Activated CD4-positive, alpha-beta T cell treated with anti-CD3 and anti-CD28 coated beads for 4 hours (primary cell): ENCODE results near the gene MTG2.

Source experiments
- DNase-seq, 2 donors: peaks; one replicate each; pipeline ENCODE4 v3.0.0-alpha.2; 2020

Gene MTG2

DNA sequence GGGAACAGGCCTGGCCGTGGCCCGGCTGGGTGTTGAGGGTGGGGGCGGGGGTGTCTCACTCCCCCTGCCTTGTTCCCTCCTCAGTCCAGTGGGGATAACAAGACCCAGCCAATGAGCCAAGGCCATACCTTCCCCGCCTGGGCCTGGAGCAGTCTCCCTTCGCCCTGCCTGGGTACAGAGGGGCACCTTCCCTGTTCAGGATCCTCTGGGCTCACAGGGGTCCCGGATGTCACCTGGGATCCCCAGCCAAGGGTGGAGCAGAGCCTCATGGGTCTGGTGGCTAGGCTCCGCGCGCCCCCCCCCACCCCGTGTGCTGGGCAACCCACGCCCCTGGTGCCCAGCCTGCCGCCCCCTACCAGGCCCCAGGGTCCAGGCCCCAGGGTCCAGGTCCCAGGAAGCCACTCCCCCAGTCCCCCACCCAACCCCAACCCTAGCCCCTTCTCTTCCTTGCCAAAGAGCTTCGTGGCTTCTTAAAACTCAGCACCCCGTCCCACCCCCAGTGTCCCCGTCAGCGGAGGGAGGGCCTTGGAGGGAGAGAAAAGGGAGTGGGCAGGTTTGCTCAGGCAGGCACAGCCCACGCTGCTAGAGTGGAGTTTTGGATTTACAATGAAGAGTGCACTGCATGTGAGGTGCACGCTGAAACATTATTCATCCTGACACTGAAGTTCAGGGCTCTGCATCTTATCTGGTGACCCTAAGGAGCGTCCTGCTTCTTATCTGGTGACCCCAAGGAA lies 25.4 kb downstream of the MTG2 start:
- DNase-seq, result no peak

GRCh38 chr20:62208795-62209755 lies 26.2 kb downstream of the MTG2 start:
- no peak for DNase-seq

DNA sequence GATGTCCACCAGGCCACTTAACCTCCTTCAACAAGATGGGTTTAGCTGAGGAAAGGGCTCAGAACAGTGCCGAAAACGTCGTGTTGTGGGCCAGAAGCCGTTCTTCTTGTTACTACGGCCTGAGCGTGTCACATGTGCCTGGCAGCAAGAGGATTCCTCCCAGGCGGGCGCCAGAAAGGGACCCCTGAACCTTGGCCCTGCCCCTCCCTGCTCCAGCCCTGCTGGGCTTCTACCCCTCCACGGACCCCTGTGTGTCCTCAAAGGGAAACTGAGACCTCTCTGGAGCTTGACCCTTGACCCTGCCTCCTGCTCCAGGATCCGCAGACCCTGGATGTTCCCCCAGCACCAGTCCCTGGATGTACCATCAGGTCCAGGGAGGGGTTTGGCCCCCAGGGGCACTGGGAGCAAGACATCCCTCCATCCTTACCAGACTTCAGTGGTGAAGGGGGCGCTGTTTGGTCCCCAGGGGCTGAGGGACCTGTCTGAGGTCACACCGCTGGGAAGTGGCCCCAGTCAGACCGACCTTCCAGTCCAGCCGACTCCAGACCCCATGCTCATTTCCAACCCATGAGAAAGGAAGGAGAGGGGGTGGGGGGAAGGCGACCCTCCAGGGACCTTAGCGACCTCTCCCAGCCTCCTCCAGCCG lies 27.1 kb downstream of the MTG2 start:
- no peak for DNase-seq

DNA sequence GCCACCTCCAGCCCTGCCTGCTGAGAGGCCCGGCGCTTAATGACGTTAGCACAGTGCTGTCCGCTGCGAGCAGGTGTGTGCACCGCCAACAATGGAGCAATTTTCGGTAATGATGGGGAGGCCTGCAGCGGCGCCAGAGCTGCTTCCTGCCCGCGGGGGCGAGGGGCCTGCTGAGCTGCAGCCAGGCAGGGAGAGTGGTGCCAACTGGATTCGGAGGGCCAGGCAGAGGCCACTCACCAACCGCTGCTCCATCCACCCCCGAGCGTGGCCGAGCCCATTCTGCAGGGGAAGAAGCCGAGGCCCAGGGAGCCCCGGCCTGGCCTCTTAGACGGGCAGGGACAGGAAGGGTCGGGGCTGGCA lies 27.6 kb downstream of the MTG2 start:
- DNase-seq, result no peak

- no peak for DNase-seq
These were observed 28.4 kb downstream of the MTG2 start for GRCh38 chr20:62211216-62211615.

DNA sequence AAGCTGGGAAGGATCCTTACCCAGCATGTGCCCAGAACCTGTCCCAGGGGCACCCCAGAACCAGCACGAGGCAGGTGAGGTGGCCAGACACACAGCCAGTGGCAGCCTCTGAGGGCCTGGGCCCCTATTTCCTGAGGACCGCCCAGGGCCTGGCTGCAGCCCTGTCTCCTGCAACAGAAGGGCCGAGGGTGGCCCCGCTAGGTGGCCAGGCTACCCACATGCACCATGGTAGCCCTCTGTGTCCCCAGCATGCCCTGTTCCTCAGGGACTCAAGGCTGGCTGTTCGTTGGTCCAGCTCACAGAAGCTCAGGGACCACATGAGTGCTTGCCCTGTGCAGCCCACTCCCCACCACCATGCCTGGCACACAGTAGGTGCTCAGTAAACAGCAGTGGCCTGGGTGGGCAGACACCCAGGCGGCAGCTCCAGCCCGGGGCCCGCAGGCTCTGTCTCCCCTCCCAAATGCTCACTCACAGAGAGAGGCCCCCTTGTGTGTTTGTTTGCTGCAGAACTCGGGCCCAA lies 29.0 kb downstream of the MTG2 start:
- DNase-seq, result no peak

DNA sequence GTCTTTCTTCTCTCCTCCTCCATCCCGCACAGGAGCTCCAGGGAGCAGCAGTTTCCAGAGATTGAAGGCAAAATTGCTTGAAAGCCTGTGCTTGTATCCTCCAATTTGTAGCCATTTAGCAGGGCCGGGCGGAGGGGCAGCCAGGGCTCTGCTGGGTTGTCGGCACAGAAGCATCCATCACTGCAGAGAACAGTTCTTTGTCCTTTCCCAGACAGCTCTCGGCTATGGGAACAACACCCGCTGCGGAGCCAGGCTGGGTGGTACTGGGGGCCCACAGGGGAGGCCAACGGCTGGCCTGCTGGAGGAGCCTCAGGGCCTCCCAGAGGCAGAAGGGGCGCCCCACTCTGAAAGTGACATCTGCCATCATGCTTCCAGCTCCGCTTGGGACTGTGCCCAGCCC lies 29.5 kb downstream of the MTG2 start:
- no peak for DNase-seq

GRCh38 chr20:62214067-62214466 lies 31.2 kb downstream of the MTG2 start:
- DNase-seq, result no peak

DNA sequence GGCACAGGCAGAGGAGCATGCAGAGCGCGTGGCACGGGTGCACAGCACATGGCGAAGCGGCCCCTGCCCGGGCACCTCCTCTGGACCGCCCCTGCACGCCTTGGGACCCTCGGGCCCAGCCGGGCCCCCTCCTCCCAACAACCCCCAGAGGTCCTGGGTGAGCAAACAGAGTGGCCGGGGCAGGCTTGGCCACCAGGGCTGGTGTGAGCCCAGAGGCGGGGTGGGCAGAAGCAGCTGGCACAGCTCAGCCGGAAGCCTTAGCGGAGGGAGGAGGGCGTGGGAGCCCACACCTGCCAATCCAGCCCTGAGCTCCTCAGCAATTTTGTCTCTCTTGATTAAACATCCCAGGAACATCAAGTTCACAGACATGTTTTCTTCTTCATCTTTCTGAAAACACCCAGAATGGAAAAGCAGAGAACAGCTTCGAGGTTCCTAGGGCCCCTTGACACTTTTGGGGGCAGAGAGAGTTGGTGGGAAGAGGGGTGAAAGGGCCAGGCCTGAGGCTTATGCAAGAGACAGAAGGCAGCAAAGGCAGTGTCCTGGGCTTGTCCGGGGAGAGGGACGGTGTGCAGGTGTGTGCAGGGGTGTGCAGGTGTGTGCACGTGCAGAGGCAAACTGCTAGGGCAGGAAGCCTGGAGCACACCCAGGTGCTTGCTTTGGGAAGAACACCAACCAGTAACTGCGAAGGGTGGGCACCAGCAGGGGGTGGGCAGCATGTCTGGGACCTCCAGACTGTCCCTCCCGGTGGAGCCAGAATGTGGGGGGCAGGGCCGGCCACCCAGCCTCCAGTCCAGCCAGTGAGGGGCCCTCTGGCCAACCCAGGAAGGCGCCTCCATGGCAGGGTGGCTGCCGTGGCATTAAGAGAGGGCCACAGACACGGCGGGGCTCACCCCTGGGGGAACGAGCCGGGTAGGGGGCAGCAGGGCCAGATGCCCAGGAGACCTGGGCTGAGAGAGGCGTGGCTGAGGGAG lies 32.5 kb downstream of the MTG2 start:
- DNase-seq, result no peak

- DNase-seq, result no peak
These were observed 33.3 kb downstream of the MTG2 start for GRCh38 chr20:62215991-62216635.

DNA sequence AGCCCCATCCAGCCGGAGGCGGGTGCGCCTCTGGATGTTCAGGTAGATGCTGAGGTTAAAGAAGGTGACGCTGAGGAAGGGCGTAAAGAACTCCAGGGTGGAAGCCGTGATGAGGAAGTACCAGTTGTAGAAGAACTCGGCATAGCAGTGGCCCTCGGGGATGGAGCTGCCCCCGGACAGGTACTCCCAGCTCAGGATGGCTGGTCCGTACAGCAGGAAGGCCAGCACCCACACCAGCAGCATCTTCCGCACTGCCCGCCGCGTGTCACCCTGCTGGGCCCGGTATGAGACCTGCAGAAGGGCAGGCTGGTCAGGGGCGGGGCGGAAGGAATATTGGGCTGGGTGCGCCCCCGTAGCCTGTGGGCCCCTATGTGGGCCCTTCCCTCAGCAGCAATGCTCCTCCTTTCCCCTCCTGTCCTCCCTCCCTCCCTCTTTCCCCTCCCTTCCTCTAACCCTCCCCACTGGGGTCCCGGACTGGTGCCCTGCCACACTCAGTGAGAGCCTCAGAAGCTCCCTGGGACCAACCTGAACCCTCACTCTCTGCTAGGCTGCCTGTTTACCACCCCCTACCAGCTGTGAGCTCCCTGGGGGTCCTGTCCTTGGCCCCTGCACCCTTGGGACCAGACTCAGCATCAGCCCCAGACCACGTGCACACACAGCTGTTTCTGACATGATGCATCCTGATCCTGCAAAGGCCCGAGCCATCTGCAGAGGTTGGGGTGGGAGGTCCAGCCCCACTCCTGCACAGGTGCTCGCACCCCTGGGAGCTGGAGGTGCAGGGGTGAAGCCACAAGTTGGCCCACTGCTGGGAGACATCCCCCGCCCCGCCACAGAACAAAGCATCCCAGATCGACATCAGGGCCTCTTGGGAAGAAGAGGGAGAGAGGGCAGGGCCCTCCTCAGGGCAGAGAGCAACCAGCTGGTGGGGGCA lies 34.1 kb downstream of the MTG2 start:
- no peak for DNase-seq

DNA sequence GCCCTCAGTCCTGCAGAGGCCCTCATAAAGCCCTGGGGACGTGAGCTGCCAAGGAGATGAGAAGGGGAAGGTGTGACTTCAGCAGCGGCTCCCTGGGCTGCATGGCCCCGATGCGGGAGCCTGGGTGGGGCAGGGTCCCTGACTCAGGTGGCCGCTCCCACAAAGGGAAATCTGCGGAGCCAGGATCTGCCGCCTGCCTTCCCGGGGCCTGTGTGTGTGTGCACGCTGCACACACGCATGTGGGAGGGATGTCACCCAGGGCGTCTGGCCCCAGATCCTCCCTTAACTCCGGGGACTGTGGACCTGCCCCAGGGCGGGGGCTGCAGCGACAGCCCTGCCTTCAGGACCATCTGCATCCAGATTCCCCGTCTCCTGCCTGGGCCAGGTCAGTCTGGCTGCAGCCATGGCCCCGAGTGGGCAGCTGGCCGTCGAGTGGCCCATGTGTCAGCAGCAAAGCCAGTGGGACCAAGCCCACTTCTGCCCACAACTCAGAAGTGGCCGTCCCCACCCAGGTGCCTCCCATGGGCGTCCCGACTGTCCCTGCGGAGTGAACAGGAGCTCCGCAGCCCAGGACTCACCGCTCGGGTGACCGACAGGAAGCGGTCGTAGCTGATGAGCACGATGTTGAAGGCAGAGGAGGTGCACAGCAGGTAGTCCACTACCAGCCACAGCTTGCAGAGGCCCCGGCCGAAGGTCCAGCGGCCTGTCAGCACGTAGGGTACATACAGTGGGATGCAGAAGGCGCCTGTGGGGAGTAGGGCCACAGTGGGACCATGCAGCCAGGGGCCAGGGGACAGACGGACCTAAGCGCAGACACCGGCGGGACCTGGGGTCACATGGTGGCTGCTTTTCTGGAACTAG lies 35.3 kb downstream of the MTG2 start:
- no peak for DNase-seq

DNA sequence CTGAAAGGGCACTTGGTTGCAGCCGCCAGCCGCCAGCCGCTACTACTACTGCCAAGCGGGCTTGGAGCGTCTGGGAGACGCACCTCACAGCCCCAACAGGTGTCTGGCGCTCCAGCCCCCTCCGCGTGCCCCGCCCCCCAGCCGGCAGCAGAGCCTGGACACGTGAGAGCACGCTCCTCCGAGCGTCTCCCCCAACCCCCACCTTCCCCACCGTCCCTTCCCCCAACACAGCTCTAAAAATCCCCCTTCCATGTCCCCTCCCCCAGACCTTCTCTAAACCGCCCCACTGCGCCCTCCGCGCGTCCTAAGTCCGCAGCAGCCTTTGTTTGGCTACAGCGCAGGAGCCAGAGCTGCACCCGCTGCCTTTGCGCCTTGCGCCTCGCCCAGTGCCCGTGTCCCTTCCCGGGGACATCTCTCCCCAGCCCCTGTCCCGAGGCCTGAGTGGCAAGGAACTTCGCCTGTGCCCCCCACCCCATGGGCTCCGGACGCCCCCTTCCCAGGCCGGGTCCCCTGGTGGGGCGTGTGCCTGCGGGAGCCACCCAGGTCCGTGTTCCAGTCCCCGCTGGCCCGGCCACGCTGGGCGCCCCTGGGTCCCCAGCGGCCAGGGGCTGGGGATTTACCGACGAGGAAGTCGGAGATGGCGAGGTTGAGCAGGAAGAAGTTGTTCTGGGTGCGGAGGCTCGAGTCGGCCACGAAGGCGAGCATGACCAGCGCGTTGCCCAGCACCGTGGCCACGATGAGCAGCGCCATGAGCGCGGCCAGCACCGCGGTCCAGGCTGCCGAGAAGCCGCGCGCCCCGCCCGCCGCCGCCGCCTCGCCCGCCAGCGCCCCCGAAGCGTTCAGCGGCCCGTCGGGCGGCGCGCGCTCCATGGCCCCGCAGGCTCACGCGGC lies 36.5 kb downstream of the MTG2 start:
- DNase-seq, result no peak

DNA sequence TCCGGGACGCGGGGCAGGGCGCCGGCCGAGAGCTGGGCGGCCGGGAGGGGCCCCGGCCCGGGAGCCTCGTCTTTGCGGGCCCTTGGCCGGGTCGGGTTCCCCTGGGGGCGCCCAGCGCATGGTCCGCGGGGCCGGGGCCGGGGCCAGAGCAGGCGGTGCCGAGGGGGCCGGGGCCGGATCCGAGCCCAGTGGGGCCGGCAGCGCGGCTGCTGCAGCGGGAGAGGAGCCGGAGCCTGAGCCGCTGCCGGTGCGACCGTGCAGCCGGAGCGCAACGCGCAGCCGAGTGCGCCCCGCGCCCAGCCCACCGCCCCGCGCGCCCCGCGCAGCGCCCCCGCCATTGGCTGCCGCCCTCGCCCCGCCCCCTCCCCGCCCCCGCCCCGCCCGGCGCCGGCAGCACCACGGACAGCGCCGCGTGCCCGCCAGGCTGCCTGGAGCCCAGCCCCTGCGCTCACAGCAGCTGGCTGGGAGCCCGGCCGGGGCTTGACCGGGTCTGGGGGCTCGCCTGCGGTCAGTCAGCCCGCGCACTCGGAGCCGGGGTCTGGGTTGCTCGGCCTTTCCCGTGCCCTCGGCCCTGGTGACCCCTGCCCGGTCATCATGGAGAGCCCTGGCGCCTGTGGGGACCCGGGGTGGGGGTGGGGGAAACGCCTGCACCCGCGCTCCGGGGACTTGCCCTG lies 37.3 kb downstream of the MTG2 start, which contains the start of gene HRH3:
Gene HRH3 (minus strand): TSS at position 287 of the 674 bp plus-strand sequence. CDS start 308 bp downstream, outside the sequence.
- peak; percentile 22 to 23 for DNase-seq

DNA sequence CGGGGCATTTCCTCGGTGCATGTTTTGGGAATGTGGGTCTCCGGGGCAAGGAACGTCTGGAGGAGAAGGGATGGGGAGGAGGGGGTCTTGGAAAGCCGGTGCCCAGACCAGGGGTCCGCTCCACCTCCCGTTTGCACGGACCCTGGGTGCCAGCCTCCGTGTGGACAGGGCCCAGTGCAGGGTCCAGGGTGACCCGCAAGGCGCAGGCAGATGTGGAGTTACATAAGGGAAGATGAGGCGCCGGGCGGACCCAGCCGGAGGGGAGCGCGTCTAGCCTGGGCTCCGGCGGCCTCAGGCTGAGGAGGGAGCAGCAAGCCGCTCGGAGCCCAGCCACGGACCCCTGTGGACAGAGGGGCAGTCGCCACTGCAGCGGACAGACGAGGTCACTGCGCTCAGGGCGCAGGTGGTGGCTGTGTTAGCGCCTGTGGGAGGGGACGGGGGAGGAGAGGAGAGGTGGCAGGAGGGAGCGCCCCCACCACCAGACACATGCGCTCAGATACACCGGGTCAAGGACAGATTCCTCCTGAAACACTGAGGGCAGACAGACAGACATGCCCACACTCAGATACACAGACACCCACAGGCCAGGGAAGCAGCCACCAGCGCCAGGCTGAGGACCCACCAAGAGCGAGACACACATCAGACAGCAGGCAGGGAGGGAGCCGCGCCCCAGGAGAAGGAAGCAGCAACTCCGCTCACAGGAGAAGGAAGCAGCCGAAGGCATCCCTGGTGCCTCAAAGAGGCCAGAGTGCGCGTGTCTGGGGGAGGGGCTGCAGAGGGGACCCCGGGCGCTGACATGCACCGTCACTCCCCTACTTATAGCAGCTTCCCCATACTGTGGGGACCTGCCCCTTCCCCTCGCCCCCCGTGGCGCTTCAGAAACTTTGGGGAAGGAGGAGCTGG lies 38.1 kb downstream of the MTG2 start:
- DNase-seq, result no peak

DNA sequence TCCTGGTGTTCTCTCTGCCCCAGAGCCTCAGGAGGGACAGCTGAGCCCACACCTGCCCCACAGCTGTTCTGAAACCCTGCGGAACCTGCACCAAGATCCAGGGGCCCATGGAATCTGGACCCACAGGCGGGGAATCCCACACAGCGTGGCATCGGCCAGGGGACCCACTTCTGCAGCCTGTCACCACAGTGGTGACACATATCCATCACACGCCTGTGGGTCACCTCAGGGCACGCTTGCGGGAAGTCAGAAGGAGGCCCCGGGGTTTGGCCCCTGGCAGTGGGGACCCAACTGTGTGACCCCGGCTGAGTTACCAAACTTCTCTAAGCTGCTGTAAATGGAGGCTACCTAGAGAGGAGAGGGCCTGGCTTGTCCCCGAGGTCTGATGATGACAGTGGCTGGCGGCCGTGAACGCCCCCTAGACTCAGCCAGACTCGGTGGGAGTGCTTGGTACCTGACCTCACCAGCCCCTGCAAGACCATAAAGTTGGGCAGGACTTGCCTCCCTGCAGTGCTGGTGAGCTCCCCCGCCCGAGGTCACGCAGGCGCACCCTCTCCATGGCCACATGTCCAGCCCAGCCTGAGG lies 39.5 kb downstream of the MTG2 start:
- no peak for DNase-seq
